Progenitor cell of endocrine pancreas (in vitro differentiated cells): Measurements from ENCODE around the gene PARD3. TPM values are rescaled to one million over a fixed set of nuclear protein-coding genes. Genes with fewer than 3 reads are reported as not detected.

Source experiments
- DNase-seq: peaks from one replicate; pipeline ENCODE4 v3.0.0; 2021; ENCODE audit warnings: low spot score; ENCODE audit not compliant: unreplicated experiment
- H3K27ac Mint-ChIP-seq: 2 replicates; pipeline ENCODE4 v1.8.0; 2021; ENCODE audit warnings: mild to moderate bottlenecking, moderate library complexity, mixed read lengths
- H3K27me3 Mint-ChIP-seq: 2 replicates; pipeline ENCODE4 v1.8.0; 2021; ENCODE audit warnings: mixed read lengths
- H3K36me3 Mint-ChIP-seq: 2 replicates; pipeline ENCODE4 v1.8.0; 2022; ENCODE audit warnings: mixed read lengths; ENCODE audit not compliant: insufficient read depth
- H3K4me1 Mint-ChIP-seq: 2 replicates; pipeline ENCODE4 v1.8.0; 2021; ENCODE audit warnings: low read depth, mixed read lengths
- H3K4me3 Mint-ChIP-seq: 2 replicates; pipeline ENCODE4 v1.8.0; 2021; ENCODE audit warnings: low read depth, mild to moderate bottlenecking, moderate library complexity, mixed read lengths
- H3K9me3 Mint-ChIP-seq: 2 replicates; pipeline ENCODE4 v1.8.0; 2021; ENCODE audit warnings: low read depth, mixed read lengths
- total RNA-seq: library from RNA; stranded (reverse); gene quantifications from 2 replicates; pipeline ENCODE4 v1.2.1, GENCODE V29; 2021
- TF ChIP-seq, protein P1 (sequence below): fragments of 200-600 bp; sonication (generic); IDR thresholded peaks from one replicate; pipeline ENCODE4 v1.5.0; 2021; ENCODE audit warnings: antibody characterized with exemption, mild to moderate bottlenecking; ENCODE audit not compliant: unreplicated experiment

PARD3 gene
- total RNA-seq, 1 donor from 2014 or later = 85.3 TPM

DNA sequence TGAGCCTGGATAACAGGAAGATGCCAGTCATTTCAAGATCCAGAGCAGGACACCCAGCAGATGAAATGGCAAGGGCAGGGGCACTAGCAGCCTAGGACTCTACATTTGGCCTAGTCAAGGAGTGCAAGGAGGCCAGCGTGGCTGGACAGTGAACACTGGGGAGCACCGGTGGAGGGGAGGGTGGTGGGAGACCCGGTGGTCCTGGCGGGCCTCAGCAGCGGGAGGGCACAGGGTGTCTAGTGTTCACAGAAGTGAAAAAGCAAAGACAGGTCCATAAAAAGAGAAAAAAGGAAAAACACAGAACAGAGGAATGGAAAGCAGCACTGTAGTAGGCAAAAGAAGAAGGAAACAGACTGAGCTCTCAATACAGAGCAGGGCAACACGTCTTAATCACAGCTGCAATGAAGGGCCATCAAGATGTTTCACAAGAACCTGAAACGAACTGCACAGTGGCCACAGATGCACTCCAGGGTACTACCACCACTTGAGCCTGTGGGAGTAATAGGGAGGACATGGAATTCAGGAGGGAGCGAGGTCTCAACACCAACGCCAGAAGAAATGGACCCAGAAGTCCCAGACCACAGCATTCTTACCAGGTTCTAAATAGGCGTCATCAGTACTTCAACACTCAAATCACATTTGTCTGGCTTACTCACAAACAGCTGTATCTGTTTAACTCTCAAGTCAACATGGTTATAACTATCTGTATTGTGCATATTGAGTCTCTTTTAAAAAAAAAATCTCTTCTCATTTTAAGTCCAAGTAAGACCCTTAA, 573.7 kb downstream of the PARD3 start:
- TF ChIP-seq, protein P1, sequence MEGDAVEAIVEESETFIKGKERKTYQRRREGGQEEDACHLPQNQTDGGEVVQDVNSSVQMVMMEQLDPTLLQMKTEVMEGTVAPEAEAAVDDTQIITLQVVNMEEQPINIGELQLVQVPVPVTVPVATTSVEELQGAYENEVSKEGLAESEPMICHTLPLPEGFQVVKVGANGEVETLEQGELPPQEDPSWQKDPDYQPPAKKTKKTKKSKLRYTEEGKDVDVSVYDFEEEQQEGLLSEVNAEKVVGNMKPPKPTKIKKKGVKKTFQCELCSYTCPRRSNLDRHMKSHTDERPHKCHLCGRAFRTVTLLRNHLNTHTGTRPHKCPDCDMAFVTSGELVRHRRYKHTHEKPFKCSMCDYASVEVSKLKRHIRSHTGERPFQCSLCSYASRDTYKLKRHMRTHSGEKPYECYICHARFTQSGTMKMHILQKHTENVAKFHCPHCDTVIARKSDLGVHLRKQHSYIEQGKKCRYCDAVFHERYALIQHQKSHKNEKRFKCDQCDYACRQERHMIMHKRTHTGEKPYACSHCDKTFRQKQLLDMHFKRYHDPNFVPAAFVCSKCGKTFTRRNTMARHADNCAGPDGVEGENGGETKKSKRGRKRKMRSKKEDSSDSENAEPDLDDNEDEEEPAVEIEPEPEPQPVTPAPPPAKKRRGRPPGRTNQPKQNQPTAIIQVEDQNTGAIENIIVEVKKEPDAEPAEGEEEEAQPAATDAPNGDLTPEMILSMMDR = no peak
- no peaks in the 10 kb centered on the region for H3K9me3 Mint-ChIP-seq
- H3K27me3 Mint-ChIP-seq = no peaks in the 10 kb centered on the region
- DNase-seq = no peak
- H3K4me3 Mint-ChIP-seq = no peak overlapping the region
- peaks cover 27% of the 10 kb centered on the region for H3K4me1 Mint-ChIP-seq
- no peak overlapping the region for H3K27ac Mint-ChIP-seq
- peaks cover 19% of the 10 kb centered on the region for H3K36me3 Mint-ChIP-seq

GRCh38 chr10:34240039-34240438, 575.1 kb downstream of the PARD3 start:
- TF ChIP-seq, protein P1 = no peak
- no peaks in the 10 kb centered on the region for H3K9me3 Mint-ChIP-seq
- peaks cover 19% of the 10 kb centered on the region for H3K36me3 Mint-ChIP-seq
- no peak for DNase-seq
- H3K4me3 Mint-ChIP-seq = no peak overlapping the region
- no peaks in the 10 kb centered on the region for H3K27me3 Mint-ChIP-seq
- peaks cover 34% of the 10 kb centered on the region for H3K4me1 Mint-ChIP-seq
- H3K27ac Mint-ChIP-seq = no peak overlapping the region

DNA sequence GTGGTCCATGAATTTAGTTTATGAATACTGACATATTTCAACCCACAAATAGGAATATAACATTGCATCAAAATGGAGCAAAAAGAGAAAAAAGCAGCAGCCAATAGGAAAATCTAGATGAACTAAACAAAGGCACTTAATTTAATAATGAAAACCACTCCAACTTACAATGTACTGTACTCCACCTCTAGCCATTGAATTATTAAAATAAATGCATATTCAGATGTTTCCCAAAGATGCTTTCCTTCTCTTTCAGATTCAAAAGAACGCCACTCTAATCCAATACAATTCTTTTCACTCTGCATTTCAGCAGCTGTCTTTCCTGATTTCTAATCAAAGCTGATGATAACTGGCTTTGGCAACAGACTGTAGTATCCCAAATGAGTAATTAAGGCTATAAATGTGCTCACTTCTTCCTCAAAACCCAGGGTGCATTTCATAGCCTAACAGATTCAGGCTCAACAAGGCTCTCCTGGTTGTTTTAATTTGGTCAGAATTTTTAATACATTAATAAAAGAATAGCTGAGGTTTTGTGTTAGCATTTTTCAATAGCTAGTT, 577.1 kb downstream of the PARD3 start:
- TF ChIP-seq, protein P1 = no peak
- DNase-seq = no peak
- H3K27me3 Mint-ChIP-seq = no peaks in the 10 kb centered on the region
- H3K4me3 Mint-ChIP-seq = no peak overlapping the region
- H3K27ac Mint-ChIP-seq = no peak overlapping the region
- H3K36me3 Mint-ChIP-seq = peaks cover 15% of the 10 kb centered on the region
- H3K4me1 Mint-ChIP-seq = peaks cover 36% of the 10 kb centered on the region
- H3K9me3 Mint-ChIP-seq = no peaks in the 10 kb centered on the region

DNA sequence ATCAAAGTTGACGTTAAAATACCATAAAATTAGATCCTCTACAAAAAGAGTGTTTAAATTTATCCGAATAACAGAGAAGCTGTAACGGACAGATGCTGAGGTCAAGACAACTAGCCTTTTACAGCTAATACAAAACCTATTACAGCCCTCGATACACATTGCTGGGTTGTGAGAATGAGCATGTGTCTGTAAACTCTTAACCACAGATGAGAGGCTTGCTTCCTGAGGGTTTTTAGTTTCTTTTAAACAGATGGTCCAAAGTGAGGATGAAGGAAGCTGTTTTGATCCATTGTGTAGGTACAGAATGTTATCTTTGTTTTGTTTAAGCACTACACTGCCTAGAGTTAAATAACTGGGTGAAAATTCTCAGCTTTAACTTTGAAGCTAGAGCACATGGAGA, 578.2 kb downstream of the PARD3 start:
- H3K4me1 Mint-ChIP-seq = peaks cover 43% of the 10 kb centered on the region
- H3K27me3 Mint-ChIP-seq = no peaks in the 10 kb centered on the region
- H3K4me3 Mint-ChIP-seq = no peak overlapping the region
- TF ChIP-seq, protein P1 = no peak
- no peak overlapping the region for H3K27ac Mint-ChIP-seq
- H3K36me3 Mint-ChIP-seq = peaks cover 11% of the 10 kb centered on the region
- H3K9me3 Mint-ChIP-seq = no peaks in the 10 kb centered on the region
- DNase-seq = no peak

DNA sequence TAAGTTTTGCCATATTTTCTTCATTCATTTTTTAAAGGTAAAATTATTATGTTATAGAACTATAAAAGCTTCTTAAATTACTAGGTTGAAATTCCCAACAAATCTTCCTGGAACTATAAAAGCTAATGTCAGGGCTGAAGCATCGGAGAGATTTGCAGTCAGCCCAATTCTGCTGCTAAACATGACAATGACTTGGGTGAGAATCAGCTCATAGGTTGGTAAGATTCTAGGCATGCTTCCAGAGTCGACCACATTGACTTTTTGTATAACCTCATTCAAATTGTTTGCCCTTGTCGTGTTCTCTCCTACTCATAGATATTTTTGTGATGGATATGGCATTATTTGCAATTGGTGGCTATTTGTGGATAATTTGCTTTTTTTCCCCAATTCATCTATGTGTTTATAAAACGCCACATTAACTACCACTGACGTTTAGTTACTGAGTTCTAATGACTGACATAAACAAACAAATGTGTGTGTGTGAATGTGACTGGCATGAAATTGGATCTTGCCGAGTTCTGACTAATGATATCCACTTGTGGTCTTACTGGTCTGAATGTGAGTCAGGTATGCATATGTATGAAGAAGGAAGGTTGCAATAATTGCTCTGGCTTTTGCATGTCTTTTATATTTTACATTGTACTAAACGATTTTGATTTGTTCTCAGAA, 579.8 kb downstream of the PARD3 start:
- DNase-seq = no peak
- no peak overlapping the region for H3K27ac Mint-ChIP-seq
- no peak overlapping the region for H3K4me3 Mint-ChIP-seq
- no peaks in the 10 kb centered on the region for H3K9me3 Mint-ChIP-seq
- TF ChIP-seq, protein P1 = no peak
- no peaks in the 10 kb centered on the region for H3K27me3 Mint-ChIP-seq
- no peaks in the 10 kb centered on the region for H3K36me3 Mint-ChIP-seq
- peaks cover 49% of the 10 kb centered on the region for H3K4me1 Mint-ChIP-seq
